Measurements from ENCODE around the gene MSN. TPM values are rescaled to one million over a fixed set of nuclear protein-coding genes. Genes with fewer than 3 reads are reported as not detected.

The MSN gene
- total and polyA plus RNA-seq, 2 experiments from 2014 or later: 73.0 to 73.5 TPM

DNA sequence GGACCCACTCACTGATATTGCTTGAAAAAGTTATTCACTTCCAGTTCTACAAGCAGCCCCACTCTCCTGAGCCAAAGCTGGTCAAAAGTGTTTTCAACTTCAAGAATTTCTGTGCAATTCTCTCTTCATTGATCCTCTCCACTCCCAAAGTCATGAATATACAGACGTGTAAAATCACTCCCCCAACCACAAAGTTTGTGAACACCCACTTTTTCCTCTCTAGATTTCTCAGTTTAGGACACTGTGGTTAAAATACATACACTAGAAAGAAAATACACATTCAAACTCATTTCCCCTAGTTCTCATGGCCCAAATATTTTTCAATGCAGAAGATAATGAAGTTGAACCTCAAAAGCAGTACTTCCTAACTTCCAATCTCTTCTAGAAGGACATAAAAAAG lies 116.3 kb downstream of the MSN start:
- H2AFZ ChIP-seq: no peak overlapping the region
- no peak overlapping the region for H3K4me3 ChIP-seq
- no peaks in the 10 kb centered on the region for H3K27me3 ChIP-seq
- H4K20me1 ChIP-seq (ENCODE audit: insufficient read depth, poor library complexity, severe bottlenecking): no peaks in the 10 kb centered on the region
- no peaks in the 10 kb centered on the region for H3K9me3 ChIP-seq (ENCODE audit: low read depth)
- no peaks in the 10 kb centered on the region for H3K79me2 ChIP-seq
- no peak overlapping the region for H3K4me2 ChIP-seq
- no peak for DNase-seq (ENCODE audit: low spot score)
- H3K4me1 ChIP-seq (ENCODE audit: insufficient read depth): no peaks in the 10 kb centered on the region
- H3K9me2 ChIP-seq (replicated peaks; ENCODE audit: insufficient read depth): no peaks in the 10 kb centered on the region
- H3K27ac ChIP-seq: no peak overlapping the region
- no peak for TF ChIP-seq EZH2phosphoT487 (IDR thresholded peaks at IDR 0.05; ENCODE audit: low read depth, severe bottlenecking, unreplicated experiment)
- TF ChIP-seq, protein P1, sequence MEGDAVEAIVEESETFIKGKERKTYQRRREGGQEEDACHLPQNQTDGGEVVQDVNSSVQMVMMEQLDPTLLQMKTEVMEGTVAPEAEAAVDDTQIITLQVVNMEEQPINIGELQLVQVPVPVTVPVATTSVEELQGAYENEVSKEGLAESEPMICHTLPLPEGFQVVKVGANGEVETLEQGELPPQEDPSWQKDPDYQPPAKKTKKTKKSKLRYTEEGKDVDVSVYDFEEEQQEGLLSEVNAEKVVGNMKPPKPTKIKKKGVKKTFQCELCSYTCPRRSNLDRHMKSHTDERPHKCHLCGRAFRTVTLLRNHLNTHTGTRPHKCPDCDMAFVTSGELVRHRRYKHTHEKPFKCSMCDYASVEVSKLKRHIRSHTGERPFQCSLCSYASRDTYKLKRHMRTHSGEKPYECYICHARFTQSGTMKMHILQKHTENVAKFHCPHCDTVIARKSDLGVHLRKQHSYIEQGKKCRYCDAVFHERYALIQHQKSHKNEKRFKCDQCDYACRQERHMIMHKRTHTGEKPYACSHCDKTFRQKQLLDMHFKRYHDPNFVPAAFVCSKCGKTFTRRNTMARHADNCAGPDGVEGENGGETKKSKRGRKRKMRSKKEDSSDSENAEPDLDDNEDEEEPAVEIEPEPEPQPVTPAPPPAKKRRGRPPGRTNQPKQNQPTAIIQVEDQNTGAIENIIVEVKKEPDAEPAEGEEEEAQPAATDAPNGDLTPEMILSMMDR (IDR thresholded peaks at IDR 0.05; ENCODE audit: poor library complexity): no peak
- no peak for TF ChIP-seq EZH2 (IDR thresholded peaks at IDR 0.05; ENCODE audit: borderline replicate concordance)
- no peaks in the 10 kb centered on the region for H3K36me3 ChIP-seq (replicated peaks; ENCODE audit: insufficient read depth, low read depth)
- 42% methylated on average over 1 of the region's 1 CpG for WGBS (ENCODE audit: low lambda C conversion rate, missing lambda C conversion rate)

Other genes with a start within 250 kb of the MSN start
- 13.2 and 14.1 TPM in 2 replicates for gene LAS1L, start 132.9 kb upstream of the MSN start, total RNA-seq
- 22.3 and 26.0 TPM in 2 replicates for gene LAS1L, start 132.9 kb upstream of the MSN start, polyA plus RNA-seq